ENCODE results near the gene ETNK2. TPM values are rescaled to one million over a fixed set of nuclear protein-coding genes. Genes with fewer than 3 reads are reported as not detected.

ETNK2 gene
- total and polyA plus RNA-seq, 4 donors = 24.5 to 119 (median 78.8) TPM

- TF ChIP-seq, protein P1, sequence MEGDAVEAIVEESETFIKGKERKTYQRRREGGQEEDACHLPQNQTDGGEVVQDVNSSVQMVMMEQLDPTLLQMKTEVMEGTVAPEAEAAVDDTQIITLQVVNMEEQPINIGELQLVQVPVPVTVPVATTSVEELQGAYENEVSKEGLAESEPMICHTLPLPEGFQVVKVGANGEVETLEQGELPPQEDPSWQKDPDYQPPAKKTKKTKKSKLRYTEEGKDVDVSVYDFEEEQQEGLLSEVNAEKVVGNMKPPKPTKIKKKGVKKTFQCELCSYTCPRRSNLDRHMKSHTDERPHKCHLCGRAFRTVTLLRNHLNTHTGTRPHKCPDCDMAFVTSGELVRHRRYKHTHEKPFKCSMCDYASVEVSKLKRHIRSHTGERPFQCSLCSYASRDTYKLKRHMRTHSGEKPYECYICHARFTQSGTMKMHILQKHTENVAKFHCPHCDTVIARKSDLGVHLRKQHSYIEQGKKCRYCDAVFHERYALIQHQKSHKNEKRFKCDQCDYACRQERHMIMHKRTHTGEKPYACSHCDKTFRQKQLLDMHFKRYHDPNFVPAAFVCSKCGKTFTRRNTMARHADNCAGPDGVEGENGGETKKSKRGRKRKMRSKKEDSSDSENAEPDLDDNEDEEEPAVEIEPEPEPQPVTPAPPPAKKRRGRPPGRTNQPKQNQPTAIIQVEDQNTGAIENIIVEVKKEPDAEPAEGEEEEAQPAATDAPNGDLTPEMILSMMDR (IDR thresholded peaks at IDR 0.05; ENCODE audit: low read depth, low read length, missing input control) = no peak
- TF ChIP-seq, protein P2, sequence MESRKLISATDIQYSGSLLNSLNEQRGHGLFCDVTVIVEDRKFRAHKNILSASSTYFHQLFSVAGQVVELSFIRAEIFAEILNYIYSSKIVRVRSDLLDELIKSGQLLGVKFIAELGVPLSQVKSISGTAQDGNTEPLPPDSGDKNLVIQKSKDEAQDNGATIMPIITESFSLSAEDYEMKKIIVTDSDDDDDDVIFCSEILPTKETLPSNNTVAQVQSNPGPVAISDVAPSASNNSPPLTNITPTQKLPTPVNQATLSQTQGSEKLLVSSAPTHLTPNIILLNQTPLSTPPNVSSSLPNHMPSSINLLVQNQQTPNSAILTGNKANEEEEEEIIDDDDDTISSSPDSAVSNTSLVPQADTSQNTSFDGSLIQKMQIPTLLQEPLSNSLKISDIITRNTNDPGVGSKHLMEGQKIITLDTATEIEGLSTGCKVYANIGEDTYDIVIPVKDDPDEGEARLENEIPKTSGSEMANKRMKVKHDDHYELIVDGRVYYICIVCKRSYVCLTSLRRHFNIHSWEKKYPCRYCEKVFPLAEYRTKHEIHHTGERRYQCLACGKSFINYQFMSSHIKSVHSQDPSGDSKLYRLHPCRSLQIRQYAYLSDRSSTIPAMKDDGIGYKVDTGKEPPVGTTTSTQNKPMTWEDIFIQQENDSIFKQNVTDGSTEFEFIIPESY (IDR thresholded peaks at IDR 0.05) = no peak
- no peak overlapping the region for H3K4me3 ChIP-seq (ENCODE audit: low read depth in 1 of 3, low read length in 3 of 3)
- no peaks in the 10 kb centered on the region for H3K9me3 ChIP-seq (ENCODE audit: control insufficient read depth in 4 of 4, low read length in 3 of 4)
- DNase-seq (ENCODE audit: low spot score) = no peak
- H3K9ac ChIP-seq (ENCODE audit: low read depth in 1 of 2, low read length in 2 of 2) = no peak overlapping the region
- H3K27me3 ChIP-seq (ENCODE audit: control insufficient read depth in 4 of 4, insufficient read depth in 4 of 4, low read length in 3 of 4) = no peaks in the 10 kb centered on the region
- peaks cover 19 to 79% (median 64%) of the 10 kb centered on the region in 4 donors for H3K4me1 ChIP-seq (ENCODE audit: control insufficient read depth in 4 of 4, insufficient read depth in 4 of 4, low read length in 3 of 4)
- 79% methylated on average over 2 of the region's 2 CpGs for WGBS
- H3K27ac ChIP-seq (ENCODE audit: low read depth in 1 of 2, low read length in 2 of 2) = no peak overlapping the region
- H3K36me3 ChIP-seq (ENCODE audit: control insufficient read depth in 4 of 4, insufficient read depth in 3 of 4, low read depth in 1 of 4, low read length in 3 of 4) = peaks cover 0 to 44% (median 36%) of the 10 kb centered on the region in 4 donors
These were observed 12.8 kb downstream of the ETNK2 start for GRCh38 chr1:204139088-204139487.

DNA sequence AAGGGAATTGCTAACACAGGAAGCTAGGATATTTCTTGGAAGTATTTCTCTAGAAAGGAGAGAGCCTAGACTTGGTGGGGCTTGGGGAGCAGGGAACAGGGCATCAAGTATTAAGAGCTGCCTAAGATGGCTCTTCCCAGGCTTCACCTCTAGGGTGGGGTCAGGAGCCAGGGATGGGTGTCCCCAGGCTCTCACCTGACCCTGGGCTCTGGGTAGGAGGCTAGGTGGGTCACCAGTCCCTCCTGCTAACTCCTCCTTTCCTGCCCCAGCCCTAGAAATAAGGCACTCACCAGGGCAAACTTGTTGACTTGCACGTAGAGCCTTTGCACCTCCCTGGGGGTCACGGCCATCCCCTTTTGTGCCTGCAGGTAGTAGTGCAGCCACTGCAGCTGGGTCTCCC, 15.0 kb downstream of the ETNK2 start:
- Histone ChIP-seq H3K27ac (ENCODE audit: low read depth in 1 of 2, low read length in 2 of 2) (no peak overlapping the region), H3K9ac (ENCODE audit: low read depth in 1 of 2, low read length in 2 of 2) (no peak overlapping the region), H3K36me3 (ENCODE audit: control insufficient read depth in 4 of 4, insufficient read depth in 3 of 4, low read depth in 1 of 4, low read length in 3 of 4) (peaks cover 0 to 48% (median 38%) of the 10 kb centered on the region in 4 donors), H3K4me1 (ENCODE audit: control insufficient read depth in 4 of 4, insufficient read depth in 4 of 4, low read length in 3 of 4) (peaks cover 9 to 72% (median 55%) of the 10 kb centered on the region in 4 donors), H3K9me3 (ENCODE audit: control insufficient read depth in 4 of 4, low read length in 3 of 4) (no peaks in the 10 kb centered on the region), H3K27me3 (ENCODE audit: control insufficient read depth in 4 of 4, insufficient read depth in 4 of 4, low read length in 3 of 4) (no peaks in the 10 kb centered on the region), H3K4me3 (ENCODE audit: low read depth in 1 of 3, low read length in 3 of 3) (no peak overlapping the region)
- TF ChIP-seq RAD21 (IDR thresholded peaks at IDR 0.05) (no peak), GABPA (IDR thresholded peaks at IDR 0.05 in 1 of 2, conservative IDR thresholded peaks at IDR 0.05 in 1 of 2) (no peak), RXRA (IDR thresholded peaks at IDR 0.05) (no peak), HNF4G (IDR thresholded peaks at IDR 0.05) (no peak), NR2F2 (IDR thresholded peaks at IDR 0.05) (no peak), YY1 (IDR thresholded peaks at IDR 0.05) (no peak), JUND (IDR thresholded peaks at IDR 0.05) (no peak), SP1 (IDR thresholded peaks at IDR 0.05) (no peak), HNF4A (conservative IDR thresholded peaks at IDR 0.05) (no peak), EGR1 (IDR thresholded peaks at IDR 0.05; ENCODE audit: low read depth in 2 of 2) (no peak), REST (IDR thresholded peaks at IDR 0.05) (no peak), FOXA1 (IDR thresholded peaks at IDR 0.05) (no peak), FOXA2 (IDR thresholded peaks at IDR 0.05) (no peak), TAF1 (conservative IDR thresholded peaks at IDR 0.05) (no peak), MAX (IDR thresholded peaks at IDR 0.05) (no peak)
- TF ChIP-seq, protein P2 (IDR thresholded peaks at IDR 0.05) = no peak
- TF ChIP-seq, protein P1 (IDR thresholded peaks at IDR 0.05; ENCODE audit: low read depth, low read length, missing input control) = no peak
- TF ChIP-seq, protein P3, sequence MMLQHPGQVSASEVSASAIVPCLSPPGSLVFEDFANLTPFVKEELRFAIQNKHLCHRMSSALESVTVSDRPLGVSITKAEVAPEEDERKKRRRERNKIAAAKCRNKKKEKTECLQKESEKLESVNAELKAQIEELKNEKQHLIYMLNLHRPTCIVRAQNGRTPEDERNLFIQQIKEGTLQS (IDR thresholded peaks at IDR 0.05) = no peak
- DNase-seq (ENCODE audit: low spot score) = no peak
- WGBS = 81% methylated on average over 2 of the region's 2 CpGs
